Type B pancreatic cell (in vitro differentiated cells): ENCODE data around the gene TBC1D22A. TPM values are rescaled to one million over a fixed set of nuclear protein-coding genes. Genes with fewer than 3 reads are reported as not detected.

ENCODE experiments used
- DNase-seq: peaks from one replicate; pipeline ENCODE4 v3.0.0; 2021; ENCODE audit warnings: mixed read lengths; ENCODE audit not compliant: unreplicated experiment; ENCODE audit errors: extremely low spot score
- H3K27ac Mint-ChIP-seq: 2 replicates; pipeline ENCODE4 v1.8.0; 2021; ENCODE audit warnings: mild to moderate bottlenecking, mixed read lengths
- H3K27me3 Mint-ChIP-seq: 2 replicates; pipeline ENCODE4 v1.8.0; 2021; ENCODE audit warnings: mixed read lengths
- H3K36me3 Mint-ChIP-seq: 2 replicates; pipeline ENCODE4 v1.8.0; 2021; ENCODE audit warnings: mixed read lengths
- H3K4me1 Mint-ChIP-seq: one replicate; pipeline ENCODE4 v1.8.0; 2021; ENCODE audit warnings: mixed read lengths; ENCODE audit not compliant: unreplicated experiment
- H3K4me3 Mint-ChIP-seq: 2 replicates; pipeline ENCODE4 v1.8.0; 2021; ENCODE audit warnings: mild to moderate bottlenecking, mixed read lengths
- H3K9me3 Mint-ChIP-seq: 2 replicates; pipeline ENCODE4 v1.8.0; 2021; ENCODE audit warnings: mixed read lengths
- total RNA-seq: library from RNA; stranded (reverse); gene quantifications from 2 replicates; pipeline ENCODE4 v1.2.1, GENCODE V29; 2021; ENCODE audit warnings: low replicate concordance
- TF ChIP-seq, protein P1 (sequence below): fragments of 200-600 bp; sonication (generic); conservative IDR thresholded peaks from 2 replicates; pipeline ENCODE4 v1.5.0; 2021; ENCODE audit warnings: antibody characterized with exemption, mild to moderate bottlenecking

The TBC1D22A gene
- total RNA-seq, 1 donor from 2014 or later = 16.2 TPM

DNA sequence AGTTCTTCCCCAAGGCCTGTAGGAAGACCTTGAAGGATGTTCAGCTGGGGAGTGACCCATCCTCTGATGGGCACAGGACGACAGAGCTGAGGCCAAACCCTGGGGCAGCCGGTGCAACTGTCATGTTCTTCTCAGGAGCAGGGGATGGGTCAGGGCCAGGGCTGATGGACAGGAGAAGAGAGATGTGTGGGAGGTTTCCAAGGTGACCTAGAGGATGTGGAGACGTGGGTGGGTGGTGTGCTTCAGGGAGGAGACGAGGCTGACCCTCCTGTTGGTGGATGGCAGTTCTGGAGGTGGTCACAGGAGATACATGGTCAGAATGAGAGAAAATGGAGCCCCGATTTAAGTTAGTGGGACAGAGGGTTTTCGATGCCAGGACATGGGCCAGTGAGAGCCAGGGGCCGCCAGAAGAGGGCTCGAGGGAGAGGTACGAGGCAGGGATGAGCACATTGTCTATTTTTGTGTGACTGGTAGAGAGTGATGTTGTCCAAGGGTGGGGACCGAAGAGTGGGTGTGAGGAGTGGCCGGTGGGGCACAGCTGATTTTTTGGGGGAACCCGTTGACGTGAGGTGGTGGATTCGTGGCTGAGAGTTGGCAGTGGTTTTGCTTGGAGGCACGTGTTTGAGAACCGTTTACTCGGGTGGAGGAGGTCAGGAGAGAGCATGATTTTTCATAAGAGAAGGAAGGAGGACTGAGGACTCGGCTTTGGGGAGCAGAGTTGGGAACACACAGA lies 14.6 kb downstream of the TBC1D22A start:
- Mint-ChIP-seq H3K27me3 (no peaks in the 10 kb centered on the region), H3K4me1 (peaks cover 41% of the 10 kb centered on the region), H3K36me3 (no peaks in the 10 kb centered on the region), H3K9me3 (no peaks in the 10 kb centered on the region), H3K4me3 (no peak overlapping the region), H3K27ac (peak overlapping the region; percentile 88)
- TF ChIP-seq, protein P1, sequence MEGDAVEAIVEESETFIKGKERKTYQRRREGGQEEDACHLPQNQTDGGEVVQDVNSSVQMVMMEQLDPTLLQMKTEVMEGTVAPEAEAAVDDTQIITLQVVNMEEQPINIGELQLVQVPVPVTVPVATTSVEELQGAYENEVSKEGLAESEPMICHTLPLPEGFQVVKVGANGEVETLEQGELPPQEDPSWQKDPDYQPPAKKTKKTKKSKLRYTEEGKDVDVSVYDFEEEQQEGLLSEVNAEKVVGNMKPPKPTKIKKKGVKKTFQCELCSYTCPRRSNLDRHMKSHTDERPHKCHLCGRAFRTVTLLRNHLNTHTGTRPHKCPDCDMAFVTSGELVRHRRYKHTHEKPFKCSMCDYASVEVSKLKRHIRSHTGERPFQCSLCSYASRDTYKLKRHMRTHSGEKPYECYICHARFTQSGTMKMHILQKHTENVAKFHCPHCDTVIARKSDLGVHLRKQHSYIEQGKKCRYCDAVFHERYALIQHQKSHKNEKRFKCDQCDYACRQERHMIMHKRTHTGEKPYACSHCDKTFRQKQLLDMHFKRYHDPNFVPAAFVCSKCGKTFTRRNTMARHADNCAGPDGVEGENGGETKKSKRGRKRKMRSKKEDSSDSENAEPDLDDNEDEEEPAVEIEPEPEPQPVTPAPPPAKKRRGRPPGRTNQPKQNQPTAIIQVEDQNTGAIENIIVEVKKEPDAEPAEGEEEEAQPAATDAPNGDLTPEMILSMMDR = no peak
- DNase-seq = no peak

DNA sequence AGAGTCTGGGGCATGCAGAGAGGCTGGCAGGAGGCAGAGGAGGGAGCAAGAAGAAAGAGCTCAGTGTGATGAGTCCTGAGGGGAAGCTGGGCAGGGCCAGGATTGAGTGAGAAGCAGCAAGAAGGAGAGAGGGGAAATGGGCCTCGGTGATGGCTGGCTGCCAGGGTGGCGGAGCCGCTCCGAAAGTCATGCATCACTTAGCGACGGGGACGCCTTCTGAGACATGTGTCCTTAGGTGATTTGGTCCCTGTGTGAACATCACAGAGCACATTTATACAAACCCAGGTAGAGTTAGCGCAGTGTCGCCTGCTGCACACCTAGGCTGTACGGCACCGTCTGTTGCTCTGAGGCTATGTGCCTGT lies 15.1 kb downstream of the TBC1D22A start:
- no peak overlapping the region for H3K4me3 Mint-ChIP-seq
- H3K27me3 Mint-ChIP-seq = no peaks in the 10 kb centered on the region
- no peaks in the 10 kb centered on the region for H3K36me3 Mint-ChIP-seq
- TF ChIP-seq, protein P1 = no peak
- H3K4me1 Mint-ChIP-seq = peaks cover 41% of the 10 kb centered on the region
- H3K9me3 Mint-ChIP-seq = no peaks in the 10 kb centered on the region
- H3K27ac Mint-ChIP-seq = peak overlapping the region; percentile 27
- DNase-seq = no peak

DNA sequence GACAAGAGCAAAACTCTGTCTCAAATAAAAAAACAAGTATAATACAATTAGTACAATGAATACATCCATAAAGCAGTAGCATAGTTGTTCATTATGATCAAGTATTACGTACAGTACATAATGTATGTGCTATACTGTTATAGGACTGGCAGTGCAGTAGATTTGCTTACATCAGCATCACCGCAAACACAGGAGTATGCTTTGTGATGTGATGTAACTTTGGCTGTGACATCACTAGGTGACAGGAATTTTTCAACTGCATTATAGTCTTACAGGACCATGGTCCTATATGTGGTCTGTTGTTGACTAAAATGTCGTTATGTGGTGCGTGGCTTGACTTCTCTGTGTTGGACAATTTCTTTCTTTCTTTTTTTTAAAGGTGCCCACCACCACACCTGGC lies 16.6 kb downstream of the TBC1D22A start:
- TF ChIP-seq, protein P1 = no peak
- no peak overlapping the region for H3K27ac Mint-ChIP-seq
- no peak overlapping the region for H3K4me3 Mint-ChIP-seq
- peaks cover 4% of the 10 kb centered on the region for H3K36me3 Mint-ChIP-seq
- no peaks in the 10 kb centered on the region for H3K27me3 Mint-ChIP-seq
- DNase-seq = no peak
- no peaks in the 10 kb centered on the region for H3K9me3 Mint-ChIP-seq
- H3K4me1 Mint-ChIP-seq = peaks cover 38% of the 10 kb centered on the region

DNA sequence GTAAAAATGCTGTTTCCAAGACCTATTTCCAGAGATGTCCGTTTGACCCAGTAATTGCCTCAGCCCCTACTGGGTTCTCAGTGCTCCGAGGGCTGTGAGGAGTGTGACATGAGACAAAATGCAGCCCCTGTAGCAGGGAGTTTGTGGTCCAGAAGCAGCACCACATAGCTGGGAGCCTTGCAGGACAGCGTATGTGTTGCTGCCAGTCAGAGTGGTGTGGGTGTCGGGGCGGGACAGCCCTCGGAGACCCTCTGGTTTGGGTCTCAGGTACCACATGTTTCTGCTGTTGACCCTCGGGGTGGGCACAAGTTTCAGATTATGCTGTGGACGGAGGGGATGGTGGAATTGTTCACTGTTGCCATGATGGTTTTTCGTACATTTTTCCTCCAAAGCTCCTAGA lies 17.2 kb downstream of the TBC1D22A start:
- peaks cover 4% of the 10 kb centered on the region for H3K36me3 Mint-ChIP-seq
- no peaks in the 10 kb centered on the region for H3K27me3 Mint-ChIP-seq
- TF ChIP-seq, protein P1 = no peak
- no peaks in the 10 kb centered on the region for H3K9me3 Mint-ChIP-seq
- H3K4me1 Mint-ChIP-seq = peaks cover 34% of the 10 kb centered on the region
- H3K4me3 Mint-ChIP-seq = no peak overlapping the region
- no peak overlapping the region for H3K27ac Mint-ChIP-seq
- no peak for DNase-seq

DNA sequence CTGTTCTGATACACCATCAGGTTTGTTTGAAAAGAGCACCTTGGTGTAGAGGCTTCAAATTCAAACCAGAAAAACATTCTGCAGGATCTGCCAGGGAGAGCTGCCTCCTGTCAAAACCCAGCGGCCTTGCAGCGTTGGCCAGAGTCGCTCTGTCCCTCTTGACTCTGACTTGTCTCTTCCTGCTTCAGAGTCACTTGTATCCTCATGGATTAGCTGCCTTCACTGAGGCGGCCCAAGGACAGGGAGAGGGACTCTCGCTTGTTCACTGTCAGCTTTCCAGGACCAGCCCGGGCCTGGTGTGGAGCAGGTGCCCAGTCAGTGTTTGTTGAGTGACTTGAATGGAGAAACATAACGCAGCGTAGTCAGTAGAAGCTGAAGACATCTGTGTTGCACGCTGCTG lies 18.0 kb downstream of the TBC1D22A start:
- Mint-ChIP-seq H3K4me1 (peaks cover 26% of the 10 kb centered on the region), H3K27ac (no peak overlapping the region), H3K36me3 (peaks cover 4% of the 10 kb centered on the region), H3K27me3 (no peaks in the 10 kb centered on the region), H3K4me3 (no peak overlapping the region), H3K9me3 (no peaks in the 10 kb centered on the region)
- TF ChIP-seq, protein P1 = no peak
- no peak for DNase-seq
